Measurements from ENCODE around the gene MRFAP1. TPM values are rescaled to one million over a fixed set of nuclear protein-coding genes. Genes with fewer than 3 reads are reported as not detected.

The MRFAP1 gene
- total RNA-seq, result 100 to 1,000 TPM; 148 to 153 TPM

DNA sequence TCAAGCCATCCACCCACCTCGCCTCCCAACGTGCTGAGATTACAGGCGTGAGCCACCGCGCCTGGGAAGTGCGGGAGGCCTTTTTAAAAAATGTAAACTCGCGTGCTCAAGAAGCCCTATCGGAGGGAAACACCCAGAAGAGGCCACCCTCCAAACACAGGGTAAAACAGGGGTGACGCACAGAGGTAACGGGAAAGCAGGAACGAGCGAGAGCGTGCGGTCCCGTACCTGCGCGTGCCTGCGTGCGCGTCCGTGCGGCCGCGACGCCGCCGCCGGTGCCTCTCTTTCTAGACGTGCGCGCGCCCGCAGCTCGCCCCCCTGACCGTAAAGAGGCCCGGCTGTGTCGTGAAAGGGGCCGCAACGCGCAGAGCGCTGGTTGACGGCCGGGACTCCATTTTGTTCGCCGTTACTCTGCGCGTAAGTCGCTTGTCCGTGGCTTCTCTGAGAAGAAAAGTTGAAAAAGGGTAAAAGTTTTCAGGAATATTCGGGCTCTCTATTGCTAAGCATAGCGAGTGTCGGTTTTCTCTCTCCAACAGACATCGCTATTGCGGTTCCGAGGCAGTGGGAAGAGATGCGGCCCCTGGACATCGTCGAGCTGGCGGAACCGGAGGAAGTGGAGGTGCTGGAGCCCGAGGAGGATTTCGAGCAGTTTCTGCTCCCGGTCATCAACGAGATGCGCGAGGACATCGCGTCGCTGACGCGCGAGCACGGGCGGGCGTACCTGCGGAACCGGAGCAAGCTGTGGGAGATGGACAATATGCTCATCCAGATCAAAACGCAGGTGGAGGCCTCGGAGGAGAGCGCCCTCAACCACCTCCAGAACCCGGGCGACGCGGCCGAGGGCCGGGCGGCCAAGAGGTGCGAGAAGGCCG lies at the start of gene MRFAP1:
TSS of gene MRFAP1 (plus strand) at position 394 of the 872 bp plus-strand sequence. CDS start at position 572, 178 bp downstream.
- Mint-ChIP-seq H3K36me3 (ENCODE audit: insufficient read depth in 2 of 2) (peaks cover 21 to 34% of the 10 kb centered on the region in 2 donors), H3K4me3 (peak within 1 kb of the TSS; percentile 95 to 98), H3K27ac (peak within 1 kb of the TSS; percentile 99), H3K27me3 (ENCODE audit: low read depth) (no peaks in the 10 kb centered on the region), H3K4me1 (ENCODE audit: low read depth) (peaks cover 37% of the 10 kb centered on the region), H3K9me3 (no peaks in the 10 kb centered on the region)
- peak; percentile 95 to 96 for DNase-seq
- ATAC-seq (replicated peaks in 1 of 2), result peak; percentile 89

DNA sequence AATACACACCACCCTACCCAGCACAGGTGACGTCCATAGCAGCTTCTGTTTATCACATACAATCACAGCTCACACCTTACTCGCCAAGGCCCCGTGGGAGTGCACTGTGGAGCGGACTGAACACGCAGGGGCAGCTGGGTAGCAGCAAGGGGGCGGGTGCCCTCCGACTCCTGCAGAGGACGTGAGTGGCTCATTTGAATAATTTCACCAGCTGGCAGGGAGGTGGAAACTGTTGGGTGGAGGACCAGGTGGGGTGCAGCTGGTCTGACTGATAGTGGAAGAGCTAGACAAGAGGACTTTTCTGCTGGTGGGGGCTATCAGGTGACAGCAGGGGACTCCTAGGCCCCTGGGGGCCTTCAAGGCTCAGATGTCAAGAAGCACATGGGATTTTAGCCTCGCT lies 49.2 kb upstream of the MRFAP1 start:
- no peak overlapping the region for H3K27ac Mint-ChIP-seq
- no peaks in the 10 kb centered on the region for H3K4me1 Mint-ChIP-seq (ENCODE audit: low read depth)
- H3K36me3 Mint-ChIP-seq (ENCODE audit: insufficient read depth in 2 of 2), result peaks cover 1 to 4% of the 10 kb centered on the region in 2 donors
- no peak for ATAC-seq (replicated peaks in 1 of 2)
- no peaks in the 10 kb centered on the region for H3K9me3 Mint-ChIP-seq
- DNase-seq, result no peak
- no peaks in the 10 kb centered on the region for H3K27me3 Mint-ChIP-seq (ENCODE audit: low read depth)
- H3K4me3 Mint-ChIP-seq, result no peak overlapping the region

DNA sequence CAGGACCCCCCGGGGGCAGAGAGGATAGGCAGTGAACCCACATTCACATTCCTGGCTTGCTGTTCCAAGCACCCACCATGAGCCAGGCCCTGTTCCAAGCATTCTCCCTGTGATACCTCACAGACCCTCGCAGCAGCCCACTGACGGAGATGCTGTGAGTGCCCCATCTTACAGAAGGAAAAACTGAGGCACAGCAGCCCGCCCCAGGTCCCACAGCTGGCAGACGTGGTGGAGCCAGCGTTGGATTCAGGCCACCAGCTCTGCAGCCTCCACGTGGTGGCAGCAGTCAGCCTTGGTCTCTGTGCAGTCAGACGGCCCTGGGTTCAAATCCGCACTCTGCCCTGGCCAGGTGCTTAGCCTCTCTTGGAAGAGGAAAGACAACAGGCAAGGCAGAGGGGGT lies 48.7 kb upstream of the MRFAP1 start:
- DNase-seq (no peak), ATAC-seq (replicated peaks in 1 of 2) (no peak)
- H3K27me3 Mint-ChIP-seq (ENCODE audit: low read depth), result no peaks in the 10 kb centered on the region
- H3K27ac Mint-ChIP-seq, result no peak overlapping the region
- peaks cover 1 to 4% of the 10 kb centered on the region in 2 donors for H3K36me3 Mint-ChIP-seq (ENCODE audit: insufficient read depth in 2 of 2)
- no peaks in the 10 kb centered on the region for H3K9me3 Mint-ChIP-seq
- H3K4me1 Mint-ChIP-seq (ENCODE audit: low read depth), result no peaks in the 10 kb centered on the region
- H3K4me3 Mint-ChIP-seq, result no peak overlapping the region

DNA sequence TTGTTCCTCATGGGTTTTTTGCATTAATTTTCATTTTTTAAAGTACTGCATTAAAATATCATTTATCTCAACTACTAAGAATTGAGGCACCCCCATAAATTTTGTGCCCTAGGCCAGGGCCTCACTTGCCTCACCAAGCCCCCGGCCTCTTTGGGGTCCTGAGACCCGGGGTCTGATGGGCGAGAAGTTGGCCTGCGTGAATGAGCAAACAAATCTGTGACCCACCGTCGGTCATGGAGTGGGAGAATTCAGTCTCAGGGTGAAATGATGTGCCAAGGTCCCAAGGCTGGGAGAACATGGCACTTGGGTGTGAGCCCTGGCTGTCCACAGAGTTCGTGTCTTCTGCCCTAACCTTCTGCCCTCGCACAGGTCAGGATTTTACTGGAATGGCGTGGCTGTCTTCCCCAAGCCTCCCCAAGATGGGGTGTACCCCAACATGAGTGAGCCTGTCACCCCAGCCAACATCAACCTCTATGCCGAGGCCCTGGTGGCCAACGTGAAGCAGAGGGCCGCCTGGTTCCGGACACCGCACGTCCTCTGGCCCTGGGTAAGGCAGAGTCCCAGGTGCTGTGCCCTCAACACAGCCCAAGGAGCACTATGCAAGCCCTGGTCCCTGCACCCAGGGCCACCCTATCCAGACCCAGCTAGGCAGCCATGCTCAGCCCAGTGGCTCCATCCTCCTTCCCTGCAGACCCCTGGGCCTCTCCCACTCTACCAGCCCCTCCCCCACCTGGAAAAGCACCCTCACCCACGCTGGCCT lies 47.5 kb upstream of the MRFAP1 start:
- H3K27ac Mint-ChIP-seq, result no peak overlapping the region
- ATAC-seq (replicated peaks in 1 of 2) (no peak), DNase-seq (no peak)
- H3K4me3 Mint-ChIP-seq, result no peak overlapping the region
- H3K27me3 Mint-ChIP-seq (ENCODE audit: low read depth), result no peaks in the 10 kb centered on the region
- H3K36me3 Mint-ChIP-seq (ENCODE audit: insufficient read depth in 2 of 2), result peaks cover 0 to 4% of the 10 kb centered on the region in 2 donors
- no peaks in the 10 kb centered on the region for H3K9me3 Mint-ChIP-seq
- no peaks in the 10 kb centered on the region for H3K4me1 Mint-ChIP-seq (ENCODE audit: low read depth)

DNA sequence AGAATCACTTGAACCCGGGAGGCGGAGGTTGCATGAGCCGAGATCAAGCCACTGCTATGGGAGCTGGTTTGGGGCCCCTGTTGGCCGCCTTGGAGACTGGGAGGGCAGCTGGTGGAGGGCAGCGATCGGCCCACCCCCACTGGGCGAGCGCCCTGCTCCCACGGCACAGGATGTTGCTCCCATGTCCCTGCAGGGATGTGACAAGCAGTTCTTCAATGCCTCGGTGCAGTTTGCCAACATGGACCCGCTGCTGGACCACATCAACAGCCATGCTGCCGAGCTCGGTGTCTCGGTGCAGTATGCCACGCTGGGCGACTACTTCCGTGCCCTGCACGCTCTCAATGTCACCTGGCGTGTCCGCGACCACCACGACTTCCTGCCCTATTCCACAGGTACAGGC lies 46.1 kb upstream of the MRFAP1 start:
- Mint-ChIP-seq H3K36me3 (ENCODE audit: insufficient read depth in 2 of 2) (peaks cover 0 to 4% of the 10 kb centered on the region in 2 donors), H3K9me3 (no peaks in the 10 kb centered on the region), H3K4me1 (ENCODE audit: low read depth) (no peaks in the 10 kb centered on the region), H3K27ac (no peak overlapping the region), H3K27me3 (ENCODE audit: low read depth) (no peaks in the 10 kb centered on the region), H3K4me3 (no peak overlapping the region)
- DNase-seq, result no peak
- ATAC-seq (replicated peaks in 1 of 2), result no peak

DNA sequence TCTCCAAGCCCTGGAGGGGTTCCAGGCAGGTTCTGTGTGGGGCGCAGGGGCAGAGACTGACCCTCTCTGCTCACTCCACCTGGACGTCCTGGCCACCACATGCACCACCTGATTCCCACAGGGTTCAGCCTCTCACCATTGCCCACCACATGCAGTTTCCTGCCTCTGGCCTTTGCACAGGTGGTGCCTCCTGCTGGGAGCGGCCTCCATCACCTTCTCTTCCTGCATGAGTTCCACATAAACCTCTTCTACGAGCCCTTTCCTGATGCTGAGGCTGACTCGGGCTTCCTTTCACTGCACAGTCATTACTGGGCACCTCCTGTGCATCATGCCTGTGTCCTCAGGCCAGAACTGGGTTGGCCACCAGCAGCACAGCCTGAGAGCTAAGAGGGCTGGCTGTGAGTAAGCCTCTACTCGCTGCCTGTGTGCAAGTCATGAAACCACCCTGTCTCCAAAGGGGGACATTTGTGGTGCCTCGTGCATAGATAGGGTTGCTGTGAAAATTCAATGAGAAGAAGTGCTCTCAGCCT lies 45.6 kb upstream of the MRFAP1 start:
- Mint-ChIP-seq H3K36me3 (ENCODE audit: insufficient read depth in 2 of 2) (peaks cover 0 to 4% of the 10 kb centered on the region in 2 donors), H3K9me3 (no peaks in the 10 kb centered on the region), H3K27ac (no peak overlapping the region), H3K4me3 (no peak overlapping the region), H3K27me3 (ENCODE audit: low read depth) (no peaks in the 10 kb centered on the region), H3K4me1 (ENCODE audit: low read depth) (no peaks in the 10 kb centered on the region)
- ATAC-seq (replicated peaks in 1 of 2) (no peak), DNase-seq (no peak)

DNA sequence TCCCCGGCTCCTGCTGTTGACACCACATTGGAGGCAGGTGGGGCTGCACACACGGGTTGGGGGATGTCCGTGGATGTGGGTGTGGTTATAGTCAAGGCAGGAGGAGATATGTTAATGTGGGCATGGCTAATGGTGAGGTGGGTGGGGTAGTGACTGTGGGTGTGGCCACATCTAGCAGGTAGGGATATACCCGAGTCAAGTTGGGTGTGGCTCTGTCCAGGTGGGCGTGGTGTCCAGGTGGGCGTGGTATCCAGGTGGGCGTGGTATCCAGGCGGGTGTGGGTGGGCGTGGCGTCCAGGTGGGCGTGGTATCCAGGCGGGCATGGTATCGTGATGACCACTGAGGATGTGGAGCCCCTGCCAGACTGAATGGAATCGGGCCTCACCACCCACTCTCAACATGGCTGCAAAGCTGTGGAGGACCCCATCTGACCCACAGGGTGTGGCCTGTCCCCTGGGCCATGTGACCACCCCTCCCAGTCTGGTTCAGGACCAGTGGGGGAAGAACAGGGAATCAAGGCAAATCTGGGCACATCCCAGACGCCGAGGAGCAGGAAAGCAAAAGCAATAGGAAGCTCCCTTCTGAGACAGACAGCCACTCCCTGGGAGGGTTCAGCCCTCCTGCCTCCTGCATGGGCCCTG lies 44.5 kb upstream of the MRFAP1 start:
- Mint-ChIP-seq H3K36me3 (ENCODE audit: insufficient read depth in 2 of 2) (peaks cover 0 to 2% of the 10 kb centered on the region in 2 donors), H3K27ac (no peak overlapping the region), H3K27me3 (ENCODE audit: low read depth) (no peaks in the 10 kb centered on the region), H3K4me1 (ENCODE audit: low read depth) (no peaks in the 10 kb centered on the region), H3K4me3 (no peak overlapping the region), H3K9me3 (no peaks in the 10 kb centered on the region)
- ATAC-seq (replicated peaks in 1 of 2), result no peak
- DNase-seq, result no peak

DNA sequence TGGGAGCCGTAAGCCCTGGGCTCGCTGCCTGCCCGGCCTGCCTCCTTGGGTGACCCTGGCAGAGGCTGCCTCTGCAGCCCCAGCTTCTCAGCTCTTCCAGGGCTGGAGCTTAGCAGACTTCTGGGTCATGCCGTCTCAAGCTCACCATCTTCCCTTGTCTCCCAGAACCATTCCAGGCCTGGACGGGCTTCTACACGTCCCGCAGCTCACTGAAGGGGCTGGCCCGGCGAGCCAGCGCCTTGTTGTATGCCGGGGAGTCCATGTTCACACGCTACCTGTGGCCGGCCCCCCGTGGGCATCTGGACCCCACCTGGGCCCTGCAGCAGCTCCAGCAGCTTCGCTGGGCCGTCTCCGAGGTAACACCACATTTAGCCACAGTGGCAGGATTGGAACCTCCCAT lies 43.5 kb upstream of the MRFAP1 start:
- Mint-ChIP-seq H3K27ac (no peak overlapping the region), H3K4me3 (no peak overlapping the region), H3K9me3 (no peaks in the 10 kb centered on the region), H3K36me3 (ENCODE audit: insufficient read depth in 2 of 2) (peaks cover 0 to 2% of the 10 kb centered on the region in 2 donors), H3K4me1 (ENCODE audit: low read depth) (no peaks in the 10 kb centered on the region), H3K27me3 (ENCODE audit: low read depth) (no peaks in the 10 kb centered on the region)
- DNase-seq, result no peak
- no peak for ATAC-seq (replicated peaks in 1 of 2)

DNA sequence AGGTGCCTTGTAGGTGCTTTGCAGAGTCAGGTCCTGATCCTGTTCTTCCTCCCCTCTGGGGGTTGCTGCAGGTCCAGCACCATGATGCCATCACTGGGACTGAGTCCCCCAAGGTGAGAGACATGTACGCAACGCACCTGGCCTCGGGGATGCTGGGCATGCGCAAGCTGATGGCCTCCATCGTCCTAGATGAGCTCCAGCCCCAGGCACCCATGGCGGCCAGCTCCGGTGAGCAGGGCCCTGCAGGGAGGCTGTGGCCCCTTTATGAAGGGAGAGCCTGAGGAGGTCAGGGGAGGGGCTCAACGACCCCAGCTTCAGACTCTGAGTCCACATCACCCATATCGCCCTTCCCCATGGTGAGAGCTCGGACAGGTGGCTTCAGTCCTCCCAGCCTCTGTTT lies 42.4 kb upstream of the MRFAP1 start:
- no peak for ATAC-seq (replicated peaks in 1 of 2)
- H3K36me3 Mint-ChIP-seq (ENCODE audit: insufficient read depth in 2 of 2), result peaks cover 2 to 5% of the 10 kb centered on the region in 2 donors
- no peaks in the 10 kb centered on the region for H3K9me3 Mint-ChIP-seq
- no peaks in the 10 kb centered on the region for H3K27me3 Mint-ChIP-seq (ENCODE audit: low read depth)
- no peak overlapping the region for H3K27ac Mint-ChIP-seq
- no peaks in the 10 kb centered on the region for H3K4me1 Mint-ChIP-seq (ENCODE audit: low read depth)
- H3K4me3 Mint-ChIP-seq, result no peak overlapping the region
- no peak for DNase-seq

DNA sequence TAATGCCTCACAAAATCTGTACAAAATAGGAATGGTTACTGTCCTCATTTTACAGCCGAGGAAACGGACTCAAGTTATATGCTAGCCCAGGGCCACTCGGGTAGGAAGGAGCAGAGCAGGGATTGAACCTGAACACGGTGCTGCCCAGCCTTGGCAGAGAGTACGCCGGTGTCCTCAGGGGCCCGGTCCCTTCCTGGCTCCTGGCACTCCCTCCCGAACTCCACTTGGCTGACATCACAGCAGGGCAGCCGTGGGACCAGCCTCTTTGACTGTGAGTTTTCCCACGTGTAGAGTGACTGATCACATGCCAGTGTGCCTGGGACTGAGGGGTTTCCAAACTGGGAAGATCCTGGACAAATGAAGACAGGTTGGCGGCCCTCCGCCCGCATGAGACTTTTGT lies 41.8 kb upstream of the MRFAP1 start:
- Mint-ChIP-seq H3K9me3 (no peaks in the 10 kb centered on the region), H3K4me1 (ENCODE audit: low read depth) (no peaks in the 10 kb centered on the region), H3K27me3 (ENCODE audit: low read depth) (no peaks in the 10 kb centered on the region), H3K27ac (no peak overlapping the region), H3K4me3 (no peak overlapping the region), H3K36me3 (ENCODE audit: insufficient read depth in 2 of 2) (peaks cover 2 to 7% of the 10 kb centered on the region in 2 donors)
- ATAC-seq (replicated peaks in 1 of 2) (no peak), DNase-seq (no peak)

DNA sequence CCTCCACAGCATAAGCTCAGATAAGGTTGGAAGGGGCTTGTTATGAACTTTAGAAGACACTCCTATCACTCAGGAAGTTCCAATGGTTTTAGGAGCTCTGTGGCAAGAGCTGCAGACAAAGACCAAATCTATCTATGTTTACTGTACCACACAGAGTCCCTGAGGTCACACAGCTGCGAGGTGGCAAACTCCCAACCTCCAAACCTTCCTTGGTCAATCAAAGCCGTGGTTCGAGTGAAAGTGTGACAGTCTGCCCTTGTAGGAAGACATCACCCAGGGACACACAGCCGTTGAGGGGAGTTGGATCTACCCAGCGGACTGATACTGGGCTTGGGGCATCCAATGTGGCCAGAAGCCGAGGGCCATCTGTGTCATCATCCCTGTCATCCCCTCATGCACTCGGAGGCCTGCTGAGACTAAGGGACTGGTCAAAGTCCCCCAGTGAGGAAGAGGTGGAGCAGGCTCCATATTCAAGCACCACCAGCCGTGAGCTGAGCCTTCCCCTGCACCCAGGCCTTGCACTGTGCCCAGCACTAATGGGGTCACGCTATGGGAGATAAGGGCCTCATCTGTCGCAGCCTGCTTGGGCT lies 38.7 kb upstream of the MRFAP1 start:
- H3K27ac Mint-ChIP-seq, result no peak overlapping the region

DNA sequence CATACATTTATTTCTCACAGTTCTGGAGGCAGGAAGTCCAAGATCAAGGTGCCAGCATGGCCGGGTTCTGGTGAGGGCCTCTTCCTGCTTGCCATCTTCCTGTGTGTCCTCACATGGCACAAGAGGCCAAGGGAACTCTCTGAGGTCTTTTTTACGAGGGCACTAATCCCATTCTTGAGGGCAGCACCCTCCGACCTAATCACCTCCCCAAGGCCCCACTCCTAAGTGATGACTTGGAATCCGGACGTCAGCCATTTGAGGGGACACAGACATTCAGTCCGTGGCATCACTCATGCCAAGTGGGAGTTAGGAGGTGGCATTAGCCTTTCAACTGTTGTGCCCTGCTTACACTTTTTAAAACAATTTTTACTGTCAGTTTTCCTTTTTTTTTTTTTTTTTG lies 38.2 kb upstream of the MRFAP1 start:
- Mint-ChIP-seq H3K9me3 (peaks cover 8 to 12% of the 10 kb centered on the region in 2 donors), H3K36me3 (ENCODE audit: insufficient read depth in 2 of 2) (peaks cover 17 to 32% of the 10 kb centered on the region in 2 donors), H3K4me3 (no peak overlapping the region), H3K27me3 (ENCODE audit: low read depth) (no peaks in the 10 kb centered on the region), H3K4me1 (ENCODE audit: low read depth) (no peaks in the 10 kb centered on the region), H3K27ac (no peak overlapping the region)
- no peak for DNase-seq
- ATAC-seq (replicated peaks in 1 of 2), result no peak

More for the DNA sequence above, 38.7 kb upstream of the MRFAP1 start:
- no peak overlapping the region for H3K4me3 Mint-ChIP-seq
- DNase-seq (no peak), ATAC-seq (replicated peaks in 1 of 2) (no peak)
- H3K36me3 Mint-ChIP-seq (ENCODE audit: insufficient read depth in 2 of 2), result peaks cover 17 to 29% of the 10 kb centered on the region in 2 donors
- H3K4me1 Mint-ChIP-seq (ENCODE audit: low read depth), result no peaks in the 10 kb centered on the region
- H3K27me3 Mint-ChIP-seq (ENCODE audit: low read depth), result no peaks in the 10 kb centered on the region
- peaks cover 8 to 12% of the 10 kb centered on the region in 2 donors for H3K9me3 Mint-ChIP-seq

Measured in activated T-cell treated with anti-CD3 and anti-CD28 coated beads, Interleukin-2, amount 50 U/mL, for 72 hours (primary cell).